Measurements from ENCODE around the gene SPN.
"Not testable (repeated sequence)": the region's sequence is repeated elsewhere in the genome, so short reads cannot be mapped to it uniquely, and the experiment has no call there.

The SPN gene, protein sequence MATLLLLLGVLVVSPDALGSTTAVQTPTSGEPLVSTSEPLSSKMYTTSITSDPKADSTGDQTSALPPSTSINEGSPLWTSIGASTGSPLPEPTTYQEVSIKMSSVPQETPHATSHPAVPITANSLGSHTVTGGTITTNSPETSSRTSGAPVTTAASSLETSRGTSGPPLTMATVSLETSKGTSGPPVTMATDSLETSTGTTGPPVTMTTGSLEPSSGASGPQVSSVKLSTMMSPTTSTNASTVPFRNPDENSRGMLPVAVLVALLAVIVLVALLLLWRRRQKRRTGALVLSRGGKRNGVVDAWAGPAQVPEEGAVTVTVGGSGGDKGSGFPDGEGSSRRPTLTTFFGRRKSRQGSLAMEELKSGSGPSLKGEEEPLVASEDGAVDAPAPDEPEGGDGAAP

GRCh38 chr16:29663016-29663806, at the start of gene SPN:
SPN (plus strand) TSS chr16:29663247; CDS start chr16:29663729, 482 bp downstream.
- DNase-seq (ENCODE audit: low read depth): peak; percentile 96
- peak within 1 kb of the TSS; percentile 96 for H3K4me3 ChIP-seq (ENCODE audit: low read depth, low read length)
- TF ChIP-seq MAX (IDR thresholded peaks at IDR 0.05; ENCODE audit: low read depth, low read length) (peak; percentile 79), POLR2A (IDR thresholded peaks at IDR 0.05; ENCODE audit: extremely low read depth, insufficient read length) (no peak), MYC (IDR thresholded peaks at IDR 0.05; ENCODE audit: low read depth, low read length) (peak; percentile 89)
- TF ChIP-seq, protein P1, sequence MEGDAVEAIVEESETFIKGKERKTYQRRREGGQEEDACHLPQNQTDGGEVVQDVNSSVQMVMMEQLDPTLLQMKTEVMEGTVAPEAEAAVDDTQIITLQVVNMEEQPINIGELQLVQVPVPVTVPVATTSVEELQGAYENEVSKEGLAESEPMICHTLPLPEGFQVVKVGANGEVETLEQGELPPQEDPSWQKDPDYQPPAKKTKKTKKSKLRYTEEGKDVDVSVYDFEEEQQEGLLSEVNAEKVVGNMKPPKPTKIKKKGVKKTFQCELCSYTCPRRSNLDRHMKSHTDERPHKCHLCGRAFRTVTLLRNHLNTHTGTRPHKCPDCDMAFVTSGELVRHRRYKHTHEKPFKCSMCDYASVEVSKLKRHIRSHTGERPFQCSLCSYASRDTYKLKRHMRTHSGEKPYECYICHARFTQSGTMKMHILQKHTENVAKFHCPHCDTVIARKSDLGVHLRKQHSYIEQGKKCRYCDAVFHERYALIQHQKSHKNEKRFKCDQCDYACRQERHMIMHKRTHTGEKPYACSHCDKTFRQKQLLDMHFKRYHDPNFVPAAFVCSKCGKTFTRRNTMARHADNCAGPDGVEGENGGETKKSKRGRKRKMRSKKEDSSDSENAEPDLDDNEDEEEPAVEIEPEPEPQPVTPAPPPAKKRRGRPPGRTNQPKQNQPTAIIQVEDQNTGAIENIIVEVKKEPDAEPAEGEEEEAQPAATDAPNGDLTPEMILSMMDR (IDR thresholded peaks at IDR 0.05; ENCODE audit: low read depth, low read length): no peak

DNA sequence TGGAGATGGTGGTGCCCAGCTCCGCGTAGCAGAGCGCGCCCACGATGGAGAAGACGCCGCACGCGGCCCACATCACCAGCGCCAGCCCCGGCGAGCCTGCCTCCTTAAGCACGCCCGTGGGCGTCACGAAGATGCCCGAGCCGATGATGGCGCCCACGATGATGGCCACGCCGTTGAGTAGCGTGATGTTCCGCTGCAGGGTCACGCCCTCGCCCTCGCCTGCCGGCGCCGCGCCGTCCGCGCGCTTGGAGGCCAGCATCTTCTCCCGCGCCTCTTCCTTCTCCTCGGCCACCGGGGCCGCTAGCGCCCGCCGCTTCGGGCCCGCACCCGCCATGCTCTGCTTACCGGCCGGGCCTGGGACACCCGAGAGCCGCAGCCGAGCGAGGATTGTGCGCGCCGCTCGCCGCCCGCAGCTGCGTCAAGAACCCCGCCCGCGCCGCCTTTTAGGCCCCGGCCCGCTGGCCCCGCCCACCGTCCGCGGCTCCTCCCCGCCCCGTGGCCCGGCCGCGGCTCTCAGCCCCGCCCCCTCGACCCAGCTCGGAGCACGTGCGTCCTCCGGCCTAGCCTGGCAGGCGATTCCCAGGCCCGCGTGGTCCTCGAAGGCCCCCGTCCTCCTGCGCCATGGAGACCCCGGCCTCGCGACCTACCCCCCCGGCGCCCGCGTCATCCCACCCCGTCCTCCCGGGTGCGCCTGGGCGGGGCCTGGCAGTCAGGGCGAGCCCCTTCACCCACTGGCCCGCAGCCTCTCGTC, 49.6 kb upstream of the SPN start:
- TF ChIP-seq POLR2A (IDR thresholded peaks at IDR 0.05; ENCODE audit: extremely low read depth, insufficient read length) (peak; percentile 87), MAX (IDR thresholded peaks at IDR 0.05; ENCODE audit: low read depth, low read length) (peak; percentile 87), MYC (IDR thresholded peaks at IDR 0.05; ENCODE audit: low read depth, low read length) (peak; percentile 86)
- peak; percentile 88 for DNase-seq (ENCODE audit: low read depth)
- peak overlapping the region; percentile 86 for H3K4me3 ChIP-seq (ENCODE audit: low read depth, low read length)

DNA sequence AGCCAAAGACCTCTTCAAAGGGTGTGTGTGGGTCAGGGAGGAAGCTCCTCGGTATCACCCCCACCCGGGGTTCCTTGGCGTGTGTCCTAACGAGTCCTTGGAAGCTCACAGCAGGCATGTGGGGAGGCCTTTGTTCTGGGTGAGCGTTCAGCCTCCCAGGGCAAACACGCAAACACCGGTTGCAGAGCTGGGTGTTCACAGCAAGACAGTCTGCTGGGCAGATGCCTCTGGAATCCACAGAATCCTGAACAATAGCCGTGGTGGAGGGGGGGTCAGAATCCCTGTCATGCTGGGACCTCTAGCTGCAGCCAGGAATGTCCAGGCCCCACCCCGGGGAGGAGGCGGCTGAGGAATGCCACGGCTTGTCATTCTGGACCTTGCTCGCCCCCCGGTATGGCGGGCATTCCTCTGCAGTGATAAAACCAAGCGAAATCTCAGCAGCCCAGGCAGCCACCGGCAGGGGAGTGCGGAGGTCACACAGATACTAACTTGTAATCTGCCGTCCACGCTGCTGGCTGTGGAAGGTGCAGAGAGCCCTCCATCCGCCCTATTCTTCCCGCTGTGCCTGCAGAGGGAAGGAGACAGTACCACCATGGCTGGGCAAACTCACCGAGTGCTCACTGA, 48.2 kb upstream of the SPN start:
- not testable (repeated sequence) for H3K4me3 ChIP-seq (ENCODE audit: low read depth, low read length)

DNA sequence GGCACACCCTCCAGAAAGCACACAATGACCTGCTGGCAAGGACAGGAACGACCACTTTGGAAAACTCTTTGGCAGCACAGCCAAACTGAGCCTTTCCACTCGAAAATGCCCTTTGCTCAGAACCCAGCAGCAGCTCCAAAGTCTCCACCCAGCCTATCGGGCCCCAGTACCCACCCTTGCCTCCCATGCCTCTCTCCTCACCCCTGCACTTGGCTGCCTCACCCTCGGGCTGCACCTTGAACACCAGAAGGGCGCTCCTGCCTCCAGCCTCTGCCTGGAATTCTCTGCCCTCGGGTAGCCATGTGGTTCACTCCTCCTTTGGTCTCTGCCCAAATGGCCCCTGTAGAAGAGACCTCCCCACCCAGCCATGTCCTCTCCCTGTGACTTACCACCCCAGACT, 46.9 kb upstream of the SPN start:
- DNase-seq (ENCODE audit: low read depth): not testable (repeated sequence)

More for the DNA sequence above, 48.2 kb upstream of the SPN start:
- DNase-seq (ENCODE audit: low read depth): not testable (repeated sequence)

DNA sequence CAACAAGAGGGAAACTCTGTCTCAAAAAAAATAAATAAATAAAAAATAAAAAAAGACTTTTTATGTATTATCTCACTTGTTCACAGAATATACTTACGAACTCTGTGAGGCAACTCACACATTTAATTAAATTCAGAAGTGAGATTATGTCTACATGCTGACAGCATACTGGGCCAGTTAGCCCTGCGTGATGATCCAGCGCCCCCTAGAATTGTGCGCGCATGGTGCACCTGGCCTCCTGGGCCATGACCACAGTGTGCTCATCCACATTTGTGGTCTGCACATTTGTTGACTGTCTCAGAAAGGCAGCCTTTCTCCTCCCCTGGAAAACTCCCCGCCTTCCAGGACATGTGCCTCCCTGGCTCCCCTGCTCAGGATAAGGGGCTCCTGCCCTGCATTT, 42.5 kb upstream of the SPN start:
- DNase-seq (ENCODE audit: low read depth): peak; percentile 65
- TF ChIP-seq, protein P1 (IDR thresholded peaks at IDR 0.05; ENCODE audit: low read depth, low read length): peak; percentile 12
- TF ChIP-seq MAX (IDR thresholded peaks at IDR 0.05; ENCODE audit: low read depth, low read length): 0 out of 2 replicates have a peak, but pooled peaks have one; percentile 26

More for the DNA sequence above, 46.9 kb upstream of the SPN start:
- not testable (repeated sequence) for H3K4me3 ChIP-seq (ENCODE audit: low read depth, low read length)

GRCh38 chr16:29622738-29623137, 40.3 kb upstream of the SPN start:
- not testable (repeated sequence) for H3K4me3 ChIP-seq (ENCODE audit: low read depth, low read length); DNase-seq (ENCODE audit: low read depth)

More for the DNA sequence above, 42.5 kb upstream of the SPN start:
- not testable (repeated sequence) for H3K4me3 ChIP-seq (ENCODE audit: low read depth, low read length)

DNA sequence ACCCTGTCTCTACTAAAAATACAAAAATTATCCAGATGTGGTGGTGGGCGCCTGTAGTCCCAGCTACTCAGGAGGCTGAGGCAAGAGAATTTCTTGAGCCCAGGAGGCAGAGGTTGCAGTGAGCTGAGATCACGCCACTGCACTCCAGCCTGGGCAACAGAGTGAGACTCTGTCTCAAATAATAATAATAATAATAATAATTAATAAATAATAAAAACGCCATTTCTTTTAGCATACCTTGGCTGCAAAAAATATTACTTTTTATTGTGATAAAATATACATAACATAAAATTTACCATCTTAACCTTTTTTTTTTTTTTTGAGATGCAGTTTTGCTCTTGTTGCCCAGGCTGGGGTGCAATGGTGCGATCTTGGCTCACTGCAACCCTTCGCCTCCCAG, 39.8 kb upstream of the SPN start:
- DNase-seq (ENCODE audit: low read depth); H3K4me3 ChIP-seq (ENCODE audit: low read depth, low read length): not testable (repeated sequence)

- H3K4me3 ChIP-seq (ENCODE audit: low read depth, low read length); DNase-seq (ENCODE audit: low read depth): not testable (repeated sequence)
These were observed 37.9 kb upstream of the SPN start for GRCh38 chr16:29625114-29625513.

All from NB4 (cell line).